Gastroesophageal sphincter (tissue), 4 donors: ENCODE measurements around the gene PNPLA1. TPM values are rescaled to one million over a fixed set of nuclear protein-coding genes. Genes with fewer than 3 reads are reported as not detected.

Experiments used
- ATAC-seq: fragments of 150-250 bp; one replicate; pipeline ENCODE4 v1.9.1; 2016; ENCODE audit warnings: mild to moderate bottlenecking, moderate library complexity
- H3K27ac ChIP-seq, 4 donors: fragments of 200-600 bp; sonication (generic) in 3 of 4; 1 replicate in 3 of 4; 2 replicates in 1 of 4; pipeline ENCODE4 v1.5.1; 2016 to 2019
- H3K27me3 ChIP-seq: fragments of 200-600 bp; sonication (generic); one replicate; pipeline ENCODE4 v1.5.1; 2019
- H3K36me3 ChIP-seq, 2 donors: fragments of 200-600 bp; sonication (generic); one replicate each; pipeline ENCODE4 v1.5.1; 2019; ENCODE audit warnings: control low read depth in 1 of 2
- H3K4me1 ChIP-seq, 3 donors: fragments of 200-600 bp; sonication (generic); 1 replicate in 2 of 3; 2 replicates in 1 of 3; pipeline ENCODE4 v1.5.1; 2016 to 2019; ENCODE audit warnings: control low read depth in 2 of 3
- H3K4me3 ChIP-seq, 2 donors: fragments of 200-600 bp; sonication (generic); one replicate each; pipeline ENCODE4 v1.5.1; 2019; ENCODE audit warnings: mild to moderate bottlenecking in 1 of 2, moderate library complexity in 1 of 2
- H3K9me3 ChIP-seq, 3 donors: fragments of 200-600 bp; sonication (generic); one replicate each; pipeline ENCODE4 v1.5.1; 2017 to 2019; ENCODE audit warnings: control low read depth in 2 of 3
- CTCF ChIP-seq, 4 experiments: fragments of 200-600 bp in 2 of 4; fragments of 450-650 bp in 2 of 4; sonication (generic) in 1 of 4; IDR thresholded peaks; one replicate each; pipeline ENCODE4 v1.5.1; 2017 to 2019; ENCODE audit warnings: antibody characterized with exemption in 4 of 4, mild to moderate bottlenecking in 2 of 4, moderate library complexity in 2 of 4
- EP300 ChIP-seq: sonication (generic); formaldehyde crosslinking; IDR thresholded peaks from one replicate; pipeline ENCODE4 v1.6.1; 2017; ENCODE audit warnings: antibody characterized with exemption, mild to moderate bottlenecking
- POLR2A ChIP-seq, 2 donors: fragments of 450-650 bp; IDR thresholded peaks; one replicate each; pipeline ENCODE4 v1.6.1; 2017; ENCODE audit warnings: antibody characterized with exemption in 2 of 2, mild to moderate bottlenecking in 2 of 2, moderate library complexity in 1 of 2
- POLR2AphosphoS5 ChIP-seq: sonication (generic); formaldehyde crosslinking; IDR thresholded peaks from one replicate; pipeline ENCODE4 v1.6.1; 2017; ENCODE audit warnings: antibody characterized with exemption
- WGBS, 2 donors: methylation state at CpG; one replicate each; pipeline ENCODE4 v1.1.5; 2018; ENCODE audit warnings: low coverage in 1 of 2; 5-methylcytosine and 5-hydroxymethylcytosine counted together
- total RNA-seq, 4 donors: library from RNA; depleted of rRNA; stranded (reverse); fragments of >200 nt; gene quantifications; one replicate each; pipeline ENCODE4 v1.1.0, GENCODE V29; 2016

Gene PNPLA1
- not detected for total RNA-seq

- 67% methylated on average over 3 of the region's 32 CpGs; no CpG with 5 or more reads in 1 of the 2 donors for WGBS, 2 donors
- no peak within 1 kb of the TSS for H3K27ac ChIP-seq
- H3K4me3 ChIP-seq, result no peak within 1 kb of the TSS
- TF ChIP-seq CTCF (IDR thresholded peaks at IDR 0.05), result no peak
- no peak for TF ChIP-seq EP300
- TF ChIP-seq POLR2AphosphoS5, result no peak
- TF ChIP-seq POLR2A (IDR thresholded peaks at IDR 0.05), result no peak
- no peak for ATAC-seq
- no peaks in the 10 kb centered on the region for H3K36me3 ChIP-seq
- peaks cover 0 to 8% (median 0%) of the 10 kb centered on the region in 3 donors for H3K4me1 ChIP-seq
- H3K9me3 ChIP-seq, result peaks cover 0 to 14% (median 0%) of the 10 kb centered on the region in 3 donors
- peaks cover 36% of the 10 kb centered on the region for H3K27me3 ChIP-seq
These were observed at the start of gene PNPLA1 for GRCh38 chr6:36269834-36270705. Gene PNPLA1, plus strand, starts transcription at chr6:36270060. Its CDS starts 400 bp downstream, at chr6:36270460.

GRCh38 chr6:36220226-36220625 lies 49.6 kb upstream of the PNPLA1 start:
- Histone ChIP-seq H3K4me1 (no peaks in the 10 kb centered on the region), H3K36me3 (peaks cover 4 to 92% of the 10 kb centered on the region in 2 donors), H3K9me3 (no peaks in the 10 kb centered on the region), H3K4me3 (no peak overlapping the region), H3K27ac (no peak overlapping the region), H3K27me3 (no peaks in the 10 kb centered on the region)
- WGBS, 2 donors, result 67 to 85% methylated on average over 4 of the region's 4 CpGs
- no peak for ATAC-seq
- no peak for TF ChIP-seq EP300
- no peak for TF ChIP-seq POLR2A (IDR thresholded peaks at IDR 0.05)
- TF ChIP-seq POLR2AphosphoS5, result no peak
- no peak for TF ChIP-seq CTCF (IDR thresholded peaks at IDR 0.05)

GRCh38 chr6:36221674-36222073 lies 48.2 kb upstream of the PNPLA1 start:
- ATAC-seq, result no peak
- H3K36me3 ChIP-seq, result peaks cover 4 to 92% of the 10 kb centered on the region in 2 donors
- WGBS, 2 donors, result 64 to 83% methylated on average over 2 of the region's 2 CpGs

GRCh38 chr6:36222924-36223323 lies 46.9 kb upstream of the PNPLA1 start:
- H3K27ac ChIP-seq, result no peak overlapping the region
- no peaks in the 10 kb centered on the region for H3K27me3 ChIP-seq
- no peak overlapping the region for H3K4me3 ChIP-seq
- WGBS, 2 donors, result 57 to 70% methylated on average over 2 to 4 of the region's 4 CpGs
- peaks cover 4 to 92% of the 10 kb centered on the region in 2 donors for H3K36me3 ChIP-seq
- no peaks in the 10 kb centered on the region for H3K4me1 ChIP-seq
- TF ChIP-seq EP300, result no peak
- no peak for TF ChIP-seq CTCF (IDR thresholded peaks at IDR 0.05)
- TF ChIP-seq POLR2A (IDR thresholded peaks at IDR 0.05), result no peak
- no peak for TF ChIP-seq POLR2AphosphoS5
- no peak for ATAC-seq
- H3K9me3 ChIP-seq, result no peaks in the 10 kb centered on the region

More at GRCh38 chr6:36221674-36222073, 48.2 kb upstream of the PNPLA1 start:
- H3K27ac ChIP-seq, result no peak overlapping the region
- no peaks in the 10 kb centered on the region for H3K27me3 ChIP-seq
- H3K4me3 ChIP-seq, result no peak overlapping the region
- H3K9me3 ChIP-seq, result no peaks in the 10 kb centered on the region
- TF ChIP-seq POLR2A (IDR thresholded peaks at IDR 0.05) (no peak), EP300 (no peak), POLR2AphosphoS5 (no peak), CTCF (IDR thresholded peaks at IDR 0.05) (no peak)
- H3K4me1 ChIP-seq, result no peaks in the 10 kb centered on the region

GRCh38 chr6:36223706-36224105 lies 46.2 kb upstream of the PNPLA1 start:
- no peak for TF ChIP-seq POLR2A (IDR thresholded peaks at IDR 0.05)
- no peak for TF ChIP-seq POLR2AphosphoS5
- no peak for TF ChIP-seq EP300
- no peak for TF ChIP-seq CTCF (IDR thresholded peaks at IDR 0.05)
- H3K9me3 ChIP-seq, result no peaks in the 10 kb centered on the region
- H3K4me1 ChIP-seq, result no peaks in the 10 kb centered on the region
- H3K27ac ChIP-seq, result no peak overlapping the region
- H3K4me3 ChIP-seq, result no peak overlapping the region
- WGBS, 2 donors, result 88 to 89% methylated on average over 1 of the region's 1 CpG
- ATAC-seq, result no peak
- peaks cover 4 to 92% of the 10 kb centered on the region in 2 donors for H3K36me3 ChIP-seq
- H3K27me3 ChIP-seq, result no peaks in the 10 kb centered on the region
